DND-41 (cell line): ENCODE data around the gene MTA3.

Source experiments
- CTCF ChIP-seq: IDR thresholded peaks from 2 replicates; pipeline ENCODE4 v1.5.1; 2012; ENCODE audit warnings: borderline replicate concordance, low read length, moderate library complexity, mild to moderate bottlenecking; ENCODE audit not compliant: poor library complexity, severe bottlenecking; ENCODE audit errors: extremely low read depth
- EZH2 ChIP-seq: IDR thresholded peaks from 3 replicates; pipeline ENCODE4 v1.6.1; 2012; ENCODE audit warnings: borderline replicate concordance, low read depth, mild to moderate bottlenecking, moderate library complexity, low read length, inconsistent platforms; ENCODE audit not compliant: severe bottlenecking

- no peak for TF ChIP-seq CTCF
- no peak for TF ChIP-seq EZH2
These were observed 85.5 kb downstream of the MTA3 start for GRCh38 chr2:42653908-42654445.
